Adrenal gland (tissue), 5 donors: ENCODE measurements around the gene TAB2.

Source experiments
- CTCF ChIP-seq, 6 experiments: fragments of 450-650 bp in 4 of 6; fragments of 200-600 bp in 2 of 6; sonication (generic) in 1 of 6; IDR thresholded peaks; 1 replicate in 5 of 6; 2 replicates in 1 of 6; pipeline versions ENCODE4 v1.5.1 to v1.8.0; 2016 to 2021; ENCODE audit warnings: antibody characterized with exemption in 6 of 6, mild to moderate bottlenecking in 2 of 6, moderate library complexity in 1 of 6
- POLR2A ChIP-seq, 2 donors: fragments of 450-650 bp; IDR thresholded peaks; one replicate each; pipeline ENCODE4 v1.6.1; 2017; ENCODE audit warnings: antibody characterized with exemption in 2 of 2, mild to moderate bottlenecking in 2 of 2, moderate library complexity in 1 of 2
- donor health status: DM: no; HTN: no; CAD: no.

GRCh38 chr6:149379977-149380376 is 62.5 kb downstream of the TAB2 start:
- TF ChIP-seq CTCF (IDR thresholded peaks at IDR 0.05) (no peak), POLR2A (IDR thresholded peaks at IDR 0.05) (no peak)
